ENCODE data around the gene CFH. TPM values are rescaled to one million over a fixed set of nuclear protein-coding genes. Genes with fewer than 3 reads are reported as not detected.
"Not testable (repeated sequence)": the region's sequence is repeated elsewhere in the genome, so short reads cannot be mapped to it uniquely, and the experiment has no call there.

The CFH gene
- total RNA-seq, 2 experiments from 2014 or later: 1.4 to 1.5 TPM

- H3K27me3 Mint-ChIP-seq: no peaks in the 10 kb centered on the region
- ATAC-seq (no peak), DNase-seq (no peak)
- H3K36me3 Mint-ChIP-seq (ENCODE audit: low read depth): no peaks in the 10 kb centered on the region
- CTCF ChIA-PET: no interaction called here
- no peak overlapping the region for H3K4me3 Mint-ChIP-seq
- H3K9me3 Mint-ChIP-seq (ENCODE audit: low read depth): no peaks in the 10 kb centered on the region
- intact Hi-C loops (cut with DNase I, micrococcal nuclease): no loop called here
- no peaks in the 10 kb centered on the region for H3K4me1 Mint-ChIP-seq
- H3K27ac Mint-ChIP-seq: no peak overlapping the region
- POLR2A ChIA-PET: no interaction called here
Measured at GRCh38 chr1:196669051-196669450, 17.2 kb downstream of the CFH start.

DNA sequence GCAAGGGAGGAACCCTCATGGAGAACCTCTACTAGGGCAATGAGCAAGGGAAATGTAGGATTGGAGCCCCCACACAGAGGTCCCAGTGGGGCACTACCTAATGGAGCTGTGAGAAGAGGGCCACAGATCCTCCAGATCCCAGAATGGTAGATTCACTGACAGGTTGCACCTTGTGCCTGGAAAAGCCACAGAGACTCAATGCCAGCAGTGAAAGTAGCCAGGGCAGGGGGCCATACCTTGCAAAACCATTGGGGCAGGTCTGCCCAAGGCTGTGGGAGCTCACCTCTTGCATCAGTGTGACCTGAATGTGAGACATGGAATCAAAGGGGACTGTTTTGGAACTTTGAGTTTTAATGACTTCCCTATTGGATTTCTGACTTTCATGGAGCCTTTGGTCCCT is 17.9 kb downstream of the CFH start:
- CTCF ChIA-PET: no interaction called here
- POLR2A ChIA-PET: no interaction called here
- Mint-ChIP-seq H3K4me3 (no peak overlapping the region), H3K4me1 (no peaks in the 10 kb centered on the region), H3K27me3 (no peaks in the 10 kb centered on the region), H3K9me3 (ENCODE audit: low read depth) (no peaks in the 10 kb centered on the region), H3K27ac (no peak overlapping the region), H3K36me3 (ENCODE audit: low read depth) (no peaks in the 10 kb centered on the region)
- no peak for DNase-seq
- intact Hi-C loops (cut with DNase I, micrococcal nuclease): no loop called here
- no peak for ATAC-seq

DNA sequence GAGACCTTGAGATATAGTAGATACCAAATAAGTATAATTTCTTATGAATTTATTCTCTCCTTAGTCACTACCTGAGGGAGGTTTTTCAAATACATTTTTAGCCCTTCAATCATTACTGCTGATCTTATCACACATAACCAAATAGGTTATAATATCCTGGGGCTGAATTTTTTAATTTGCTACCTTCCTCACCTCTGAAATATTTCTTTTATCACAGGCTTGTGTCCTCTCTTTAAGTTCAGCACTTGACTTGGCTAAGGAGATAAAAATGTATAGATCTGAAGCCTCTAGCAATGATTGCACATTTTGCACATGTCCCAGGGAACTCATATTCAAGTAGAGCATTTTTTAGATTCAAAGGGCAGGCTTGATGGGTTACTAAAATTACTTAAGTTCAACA is 23.1 kb downstream of the CFH start:
- H3K27me3 Mint-ChIP-seq: no peaks in the 10 kb centered on the region
- ChIA-PET POLR2A (no interaction called here), CTCF (no interaction called here)
- no peaks in the 10 kb centered on the region for H3K4me1 Mint-ChIP-seq
- intact Hi-C loops (cut with DNase I, micrococcal nuclease): no loop called here
- H3K36me3 Mint-ChIP-seq (ENCODE audit: low read depth): no peaks in the 10 kb centered on the region
- no peak overlapping the region for H3K4me3 Mint-ChIP-seq
- ATAC-seq (no peak), DNase-seq (no peak)
- H3K9me3 Mint-ChIP-seq (ENCODE audit: low read depth): no peaks in the 10 kb centered on the region
- H3K27ac Mint-ChIP-seq: no peak overlapping the region

- H3K27ac Mint-ChIP-seq: no peak overlapping the region
- intact Hi-C loops (cut with DNase I, micrococcal nuclease): no loop called here
- no peaks in the 10 kb centered on the region for H3K27me3 Mint-ChIP-seq
- CTCF ChIA-PET: no interaction called here
- DNase-seq (no peak), ATAC-seq (no peak)
- no peaks in the 10 kb centered on the region for H3K4me1 Mint-ChIP-seq
- no peaks in the 10 kb centered on the region for H3K36me3 Mint-ChIP-seq (ENCODE audit: low read depth)
- POLR2A ChIA-PET: no interaction called here
- no peak overlapping the region for H3K4me3 Mint-ChIP-seq
- H3K9me3 Mint-ChIP-seq (ENCODE audit: low read depth): no peaks in the 10 kb centered on the region
Measured at GRCh38 chr1:196677781-196678509, 26.1 kb downstream of the CFH start.

DNA sequence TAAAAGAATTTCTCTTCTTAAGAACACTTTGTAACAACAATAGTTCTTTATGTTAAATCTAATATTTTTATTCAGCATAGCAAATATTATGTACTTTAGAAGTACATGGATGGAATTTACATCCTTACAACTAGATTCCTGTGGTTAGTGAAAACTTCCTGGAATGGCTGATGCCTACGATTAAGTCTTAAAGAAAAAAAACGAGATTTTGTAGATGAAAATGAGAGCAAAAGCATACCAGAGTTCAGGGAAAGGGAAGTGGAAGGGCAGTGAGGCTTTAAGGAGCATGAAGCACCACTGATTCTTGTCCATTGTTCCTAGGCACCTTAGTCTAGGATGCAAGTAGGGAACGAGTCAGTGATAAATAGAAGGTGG is 26.7 kb downstream of the CFH start:
- DNase-seq (no peak), ATAC-seq (no peak)
- H3K27ac Mint-ChIP-seq: no peak overlapping the region
- H3K27me3 Mint-ChIP-seq: no peaks in the 10 kb centered on the region
- ChIA-PET CTCF (no interaction called here), POLR2A (no interaction called here)
- no peaks in the 10 kb centered on the region for H3K4me1 Mint-ChIP-seq
- no peaks in the 10 kb centered on the region for H3K9me3 Mint-ChIP-seq (ENCODE audit: low read depth)
- intact Hi-C loops (cut with DNase I, micrococcal nuclease): no loop called here
- no peaks in the 10 kb centered on the region for H3K36me3 Mint-ChIP-seq (ENCODE audit: low read depth)
- H3K4me3 Mint-ChIP-seq: no peak overlapping the region

DNA sequence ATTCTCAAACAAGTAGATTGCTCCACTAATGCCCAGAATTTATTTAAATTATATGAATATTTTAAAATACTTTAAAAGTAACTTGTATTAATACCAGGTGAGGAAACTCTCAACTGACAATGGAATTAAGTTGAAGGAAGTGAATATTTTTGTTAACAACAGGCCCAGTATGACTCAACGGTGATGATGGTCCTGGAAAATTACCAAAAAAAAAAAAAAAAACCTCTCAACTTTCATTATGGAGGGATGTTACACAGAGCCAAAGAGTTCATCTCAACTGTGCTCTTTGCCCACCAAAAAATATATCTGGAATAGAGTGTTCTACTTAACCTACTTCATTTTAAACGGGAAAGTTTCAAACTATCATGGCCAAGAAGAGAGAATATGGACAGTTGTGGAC is 28.3 kb downstream of the CFH start:
- Mint-ChIP-seq H3K9me3 (ENCODE audit: low read depth) (no peaks in the 10 kb centered on the region), H3K4me1 (no peaks in the 10 kb centered on the region), H3K36me3 (ENCODE audit: low read depth) (no peaks in the 10 kb centered on the region), H3K4me3 (no peak overlapping the region), H3K27ac (no peak overlapping the region), H3K27me3 (no peaks in the 10 kb centered on the region)
- intact Hi-C loops (cut with DNase I, micrococcal nuclease): no loop called here
- POLR2A ChIA-PET: no interaction called here
- DNase-seq (no peak), ATAC-seq (no peak)
- CTCF ChIA-PET: no interaction called here

GRCh38 chr1:196684476-196684875 is 32.6 kb downstream of the CFH start:
- intact Hi-C loops (cut with DNase I, micrococcal nuclease): no loop called here
- H3K36me3 Mint-ChIP-seq (ENCODE audit: low read depth): no peaks in the 10 kb centered on the region
- H3K4me3 Mint-ChIP-seq: no peak overlapping the region
- no peak overlapping the region for H3K27ac Mint-ChIP-seq
- H3K9me3 Mint-ChIP-seq (ENCODE audit: low read depth): no peaks in the 10 kb centered on the region
- no peak for DNase-seq
- POLR2A ChIA-PET: no interaction called here
- ATAC-seq: no peak
- H3K4me1 Mint-ChIP-seq: no peaks in the 10 kb centered on the region
- CTCF ChIA-PET: no interaction called here
- H3K27me3 Mint-ChIP-seq: no peaks in the 10 kb centered on the region

DNA sequence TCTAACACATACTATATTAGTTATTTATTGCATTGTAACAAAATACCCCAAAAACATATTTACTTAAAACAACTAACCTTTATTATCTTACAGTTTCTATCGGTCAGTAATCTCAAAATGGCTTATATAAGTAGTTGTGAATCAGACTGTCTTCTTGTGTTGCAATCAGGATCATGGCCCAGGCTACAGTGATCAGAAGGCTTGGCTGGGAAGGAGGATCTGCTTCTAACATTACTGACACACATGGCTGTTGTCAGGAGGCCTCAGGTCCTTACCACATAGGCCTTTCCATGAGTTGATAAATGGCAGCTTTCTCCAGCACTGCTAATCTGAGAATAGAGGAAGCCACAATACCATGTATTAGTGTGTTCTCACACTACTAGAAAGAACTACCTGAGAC is 33.7 kb downstream of the CFH start:
- no peaks in the 10 kb centered on the region for H3K4me1 Mint-ChIP-seq
- ChIA-PET CTCF (no interaction called here), POLR2A (no interaction called here)
- no peaks in the 10 kb centered on the region for H3K36me3 Mint-ChIP-seq (ENCODE audit: low read depth)
- H3K9me3 Mint-ChIP-seq (ENCODE audit: low read depth): no peaks in the 10 kb centered on the region
- no peaks in the 10 kb centered on the region for H3K27me3 Mint-ChIP-seq
- intact Hi-C loops (cut with DNase I, micrococcal nuclease): no loop called here
- DNase-seq (no peak), ATAC-seq (no peak)
- H3K4me3 Mint-ChIP-seq: no peak overlapping the region
- H3K27ac Mint-ChIP-seq: no peak overlapping the region

DNA sequence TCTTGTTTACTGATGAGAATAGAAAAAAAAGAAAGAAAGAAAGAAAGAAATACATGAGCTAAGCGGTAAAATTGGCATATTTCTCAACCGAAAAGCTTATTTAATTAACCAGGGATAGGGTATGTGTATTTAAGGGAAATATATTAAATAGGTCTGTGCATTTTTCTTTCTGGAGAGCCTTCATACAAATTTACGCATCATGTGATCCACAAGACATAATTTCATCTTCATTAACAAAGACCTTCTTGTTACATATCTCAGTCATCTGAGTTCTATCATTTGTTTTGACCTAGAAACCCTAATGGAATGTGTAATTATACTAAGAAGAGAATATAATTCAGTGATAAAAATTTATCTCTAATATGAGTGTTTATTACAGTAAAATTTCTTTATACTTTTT is 37.2 kb downstream of the CFH start:
- POLR2A ChIA-PET: no interaction called here

GRCh38 chr1:196690582-196690981 is 38.7 kb downstream of the CFH start:
- intact Hi-C loops (cut with DNase I, micrococcal nuclease): no loop called here
- no peaks in the 10 kb centered on the region for H3K9me3 Mint-ChIP-seq (ENCODE audit: low read depth)
- ATAC-seq (no peak), DNase-seq (no peak)
- no peak overlapping the region for H3K27ac Mint-ChIP-seq
- H3K36me3 Mint-ChIP-seq (ENCODE audit: low read depth): no peaks in the 10 kb centered on the region
- no peak overlapping the region for H3K4me3 Mint-ChIP-seq
- CTCF ChIA-PET: no interaction called here
- no peaks in the 10 kb centered on the region for H3K4me1 Mint-ChIP-seq
- POLR2A ChIA-PET: no interaction called here
- no peaks in the 10 kb centered on the region for H3K27me3 Mint-ChIP-seq

More for the DNA sequence above, 37.2 kb downstream of the CFH start:
- Mint-ChIP-seq H3K27ac (no peak overlapping the region), H3K9me3 (ENCODE audit: low read depth) (no peaks in the 10 kb centered on the region), H3K27me3 (no peaks in the 10 kb centered on the region), H3K4me1 (no peaks in the 10 kb centered on the region), H3K36me3 (ENCODE audit: low read depth) (no peaks in the 10 kb centered on the region), H3K4me3 (no peak overlapping the region)
- no peak for DNase-seq
- ATAC-seq: no peak
- intact Hi-C loops (cut with DNase I, micrococcal nuclease): no loop called here
- CTCF ChIA-PET: no interaction called here

DNA sequence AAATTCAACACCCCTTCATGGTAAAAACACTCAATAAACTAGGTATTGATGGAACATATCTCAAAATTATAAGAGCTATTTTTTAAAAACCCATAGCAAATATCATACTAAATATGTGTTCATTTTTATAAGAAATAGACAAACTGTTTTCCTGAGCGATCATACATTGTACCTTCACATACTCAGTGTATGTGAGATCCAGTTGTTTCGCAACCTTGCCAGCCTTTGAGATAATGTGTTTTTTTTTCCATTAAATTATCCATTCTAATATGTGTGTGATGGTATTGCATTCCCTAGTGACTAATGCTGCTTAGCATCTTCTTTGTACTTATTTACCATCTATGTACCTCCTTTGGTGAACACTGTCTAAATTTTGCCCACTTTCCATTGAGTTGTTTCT is 47.1 kb downstream of the CFH start:
- DNase-seq: no peak
- CTCF ChIA-PET: no interaction called here
- Mint-ChIP-seq H3K9me3 (ENCODE audit: low read depth) (peaks cover 2% of the 10 kb centered on the region), H3K27ac (no peak overlapping the region), H3K4me3 (no peak overlapping the region), H3K4me1 (no peaks in the 10 kb centered on the region), H3K27me3 (no peaks in the 10 kb centered on the region), H3K36me3 (ENCODE audit: low read depth) (no peaks in the 10 kb centered on the region)
- POLR2A ChIA-PET: no interaction called here
- no peak for ATAC-seq
- intact Hi-C loops (cut with DNase I, micrococcal nuclease): no loop called here

DNA sequence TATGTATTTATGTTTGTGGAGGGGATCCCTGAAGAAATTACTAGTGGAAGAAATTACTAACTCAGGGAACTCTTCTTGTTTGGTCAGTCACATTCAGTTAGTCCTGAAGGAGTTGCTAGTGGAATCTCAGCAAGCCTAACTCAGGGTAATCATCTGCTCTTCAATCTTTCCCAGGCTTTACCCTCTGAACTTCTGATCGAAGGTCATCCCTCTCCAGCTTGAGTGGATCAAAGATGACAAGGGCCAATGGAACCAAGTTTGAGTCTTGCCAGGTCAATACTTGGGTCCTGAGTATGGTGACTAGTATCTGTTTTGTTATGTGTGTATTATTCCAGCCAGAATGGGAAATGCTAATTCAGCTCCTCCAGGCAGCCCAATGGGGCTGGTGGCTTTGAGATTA is 49.3 kb downstream of the CFH start:
- ChIA-PET CTCF (no interaction called here), POLR2A (no interaction called here)
- Mint-ChIP-seq H3K27ac (no peak overlapping the region), H3K27me3 (no peaks in the 10 kb centered on the region), H3K9me3 (ENCODE audit: low read depth) (peaks cover under 1% of the 10 kb centered on the region), H3K4me3 (no peak overlapping the region), H3K4me1 (no peaks in the 10 kb centered on the region), H3K36me3 (ENCODE audit: low read depth) (no peaks in the 10 kb centered on the region)
- no peak for ATAC-seq
- intact Hi-C loops (cut with DNase I, micrococcal nuclease): no loop called here
- no peak for DNase-seq

GRCh38 chr1:196709892-196710291 is 58.0 kb downstream of the CFH start:
- H3K4me1 Mint-ChIP-seq; ATAC-seq; H3K4me3 Mint-ChIP-seq; H3K27me3 Mint-ChIP-seq; H3K36me3 Mint-ChIP-seq (ENCODE audit: low read depth); H3K27ac Mint-ChIP-seq; intact Hi-C loops (cut with DNase I, micrococcal nuclease); DNase-seq; CTCF ChIA-PET; POLR2A ChIA-PET; H3K9me3 Mint-ChIP-seq (ENCODE audit: low read depth): not testable (repeated sequence)

All from activated CD4-positive, alpha-beta T cell treated with anti-CD3 and anti-CD28 coated beads for 36 hours (primary cell).